Ishikawa (cell line): ENCODE data around the gene LMAN2.

Experiments
- CEBPB ChIP-seq: IDR thresholded peaks from 2 replicates; pipeline ENCODE4 v1.6.1; 2012
- CREB1 ChIP-seq: IDR thresholded peaks from 2 replicates; pipeline ENCODE4 v1.6.1; 2012; ENCODE audit warnings: low read depth
- EGR1 ChIP-seq: IDR thresholded peaks from 2 replicates; pipeline ENCODE4 v1.6.1; 2012
- EP300 ChIP-seq: IDR thresholded peaks from 2 replicates; pipeline ENCODE4 v1.6.1; 2012; ENCODE audit warnings: borderline replicate concordance
- FOXM1 ChIP-seq: IDR thresholded peaks from 2 replicates; pipeline ENCODE4 v1.6.1; 2012; ENCODE audit warnings: low read depth, borderline replicate concordance
- NFIC ChIP-seq: IDR thresholded peaks from 2 replicates; pipeline ENCODE4 v1.6.1; 2012
- RAD21 ChIP-seq: IDR thresholded peaks from 2 replicates; pipeline ENCODE4 v1.6.1; 2012; ENCODE audit warnings: low read depth
- TAF1 ChIP-seq: IDR thresholded peaks from 2 replicates; pipeline ENCODE4 v1.6.1; 2012; ENCODE audit warnings: low read depth, mild to moderate bottlenecking
- TCF12 ChIP-seq: IDR thresholded peaks from 2 replicates; pipeline ENCODE4 v1.6.1; 2012; ENCODE audit warnings: low read depth
- TEAD4 ChIP-seq: IDR thresholded peaks from 2 replicates; pipeline ENCODE4 v1.6.1; 2012
- YY1 ChIP-seq: IDR thresholded peaks from 2 replicates; pipeline ENCODE4 v1.6.1; 2012; ENCODE audit warnings: low read depth
- ZBTB7A ChIP-seq: IDR thresholded peaks from 2 replicates; pipeline ENCODE4 v1.6.1; 2012; ENCODE audit warnings: low read depth
- TF ChIP-seq, protein P1 (sequence below): IDR thresholded peaks from 2 replicates; pipeline ENCODE4 v1.6.1; 2012
- TF ChIP-seq, protein P2 (sequence below): IDR thresholded peaks from 2 replicates; pipeline ENCODE4 v1.6.1; 2012; ENCODE audit warnings: low read depth, mild to moderate bottlenecking
- TF ChIP-seq, protein P3 (sequence below): IDR thresholded peaks from 2 replicates; pipeline ENCODE4 v1.6.1; 2012

The LMAN2 gene

DNA sequence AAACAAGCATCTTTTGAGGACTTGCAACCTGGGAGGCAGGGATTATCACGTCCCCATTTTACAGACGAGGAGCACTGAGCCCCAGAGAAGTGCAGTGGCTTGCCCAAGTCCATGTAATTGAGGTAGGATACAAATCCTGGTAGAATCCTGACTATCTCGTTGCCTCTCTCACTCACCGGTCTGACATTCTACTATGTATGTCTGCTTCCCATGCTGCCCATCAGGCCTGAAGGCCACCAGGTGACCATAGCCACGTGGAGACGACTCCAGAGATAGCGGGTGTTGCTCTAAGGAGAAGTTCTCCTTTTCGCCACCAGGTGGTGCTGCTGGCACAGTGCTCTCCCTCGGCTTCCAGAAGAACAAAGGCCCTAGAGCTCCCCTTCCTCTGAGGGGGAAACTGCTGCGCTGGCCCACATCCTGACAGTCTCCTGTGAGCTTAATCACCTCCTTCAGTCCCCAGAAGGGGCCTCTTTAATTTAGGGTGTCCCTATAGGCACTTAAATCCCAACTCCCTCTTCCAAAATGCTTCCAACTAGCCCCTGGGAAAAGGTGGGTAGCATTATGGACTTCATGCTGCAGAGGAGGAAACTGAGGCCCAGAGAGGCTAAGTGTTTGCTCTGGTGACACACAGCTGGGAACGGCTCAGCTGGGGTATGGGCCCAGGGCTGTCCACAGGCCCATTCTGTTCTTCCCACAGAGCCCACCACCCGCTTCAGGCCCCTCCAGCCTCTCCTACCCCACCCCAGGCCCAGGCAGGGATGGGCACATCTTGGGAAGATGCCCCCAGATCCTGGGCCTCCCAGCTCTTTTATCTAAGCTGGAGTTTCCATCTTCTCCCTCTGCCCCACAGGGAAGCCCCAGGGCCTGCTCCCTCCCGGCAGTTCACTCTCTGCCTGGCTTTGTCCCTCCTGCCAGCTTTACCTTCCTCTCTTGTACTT is 39.2 kb upstream of the LMAN2 start:
- TF ChIP-seq TCF12 (no peak), CEBPB (no peak), EGR1 (no peak), TEAD4 (no peak), RAD21 (peak; percentile 96), FOXM1 (no peak), CREB1 (no peak), ZBTB7A (no peak), EP300 (no peak), TAF1 (no peak), YY1 (no peak), NFIC (no peak)
- TF ChIP-seq, protein P1, sequence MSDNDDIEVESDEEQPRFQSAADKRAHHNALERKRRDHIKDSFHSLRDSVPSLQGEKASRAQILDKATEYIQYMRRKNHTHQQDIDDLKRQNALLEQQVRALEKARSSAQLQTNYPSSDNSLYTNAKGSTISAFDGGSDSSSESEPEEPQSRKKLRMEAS = peak; percentile 83
- TF ChIP-seq, protein P2, sequence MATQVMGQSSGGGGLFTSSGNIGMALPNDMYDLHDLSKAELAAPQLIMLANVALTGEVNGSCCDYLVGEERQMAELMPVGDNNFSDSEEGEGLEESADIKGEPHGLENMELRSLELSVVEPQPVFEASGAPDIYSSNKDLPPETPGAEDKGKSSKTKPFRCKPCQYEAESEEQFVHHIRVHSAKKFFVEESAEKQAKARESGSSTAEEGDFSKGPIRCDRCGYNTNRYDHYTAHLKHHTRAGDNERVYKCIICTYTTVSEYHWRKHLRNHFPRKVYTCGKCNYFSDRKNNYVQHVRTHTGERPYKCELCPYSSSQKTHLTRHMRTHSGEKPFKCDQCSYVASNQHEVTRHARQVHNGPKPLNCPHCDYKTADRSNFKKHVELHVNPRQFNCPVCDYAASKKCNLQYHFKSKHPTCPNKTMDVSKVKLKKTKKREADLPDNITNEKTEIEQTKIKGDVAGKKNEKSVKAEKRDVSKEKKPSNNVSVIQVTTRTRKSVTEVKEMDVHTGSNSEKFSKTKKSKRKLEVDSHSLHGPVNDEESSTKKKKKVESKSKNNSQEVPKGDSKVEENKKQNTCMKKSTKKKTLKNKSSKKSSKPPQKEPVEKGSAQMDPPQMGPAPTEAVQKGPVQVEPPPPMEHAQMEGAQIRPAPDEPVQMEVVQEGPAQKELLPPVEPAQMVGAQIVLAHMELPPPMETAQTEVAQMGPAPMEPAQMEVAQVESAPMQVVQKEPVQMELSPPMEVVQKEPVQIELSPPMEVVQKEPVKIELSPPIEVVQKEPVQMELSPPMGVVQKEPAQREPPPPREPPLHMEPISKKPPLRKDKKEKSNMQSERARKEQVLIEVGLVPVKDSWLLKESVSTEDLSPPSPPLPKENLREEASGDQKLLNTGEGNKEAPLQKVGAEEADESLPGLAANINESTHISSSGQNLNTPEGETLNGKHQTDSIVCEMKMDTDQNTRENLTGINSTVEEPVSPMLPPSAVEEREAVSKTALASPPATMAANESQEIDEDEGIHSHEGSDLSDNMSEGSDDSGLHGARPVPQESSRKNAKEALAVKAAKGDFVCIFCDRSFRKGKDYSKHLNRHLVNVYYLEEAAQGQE = no peak
- TF ChIP-seq, protein P3, sequence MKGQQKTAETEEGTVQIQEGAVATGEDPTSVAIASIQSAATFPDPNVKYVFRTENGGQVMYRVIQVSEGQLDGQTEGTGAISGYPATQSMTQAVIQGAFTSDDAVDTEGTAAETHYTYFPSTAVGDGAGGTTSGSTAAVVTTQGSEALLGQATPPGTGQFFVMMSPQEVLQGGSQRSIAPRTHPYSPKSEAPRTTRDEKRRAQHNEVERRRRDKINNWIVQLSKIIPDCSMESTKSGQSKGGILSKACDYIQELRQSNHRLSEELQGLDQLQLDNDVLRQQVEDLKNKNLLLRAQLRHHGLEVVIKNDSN = peak; percentile 82

DNA sequence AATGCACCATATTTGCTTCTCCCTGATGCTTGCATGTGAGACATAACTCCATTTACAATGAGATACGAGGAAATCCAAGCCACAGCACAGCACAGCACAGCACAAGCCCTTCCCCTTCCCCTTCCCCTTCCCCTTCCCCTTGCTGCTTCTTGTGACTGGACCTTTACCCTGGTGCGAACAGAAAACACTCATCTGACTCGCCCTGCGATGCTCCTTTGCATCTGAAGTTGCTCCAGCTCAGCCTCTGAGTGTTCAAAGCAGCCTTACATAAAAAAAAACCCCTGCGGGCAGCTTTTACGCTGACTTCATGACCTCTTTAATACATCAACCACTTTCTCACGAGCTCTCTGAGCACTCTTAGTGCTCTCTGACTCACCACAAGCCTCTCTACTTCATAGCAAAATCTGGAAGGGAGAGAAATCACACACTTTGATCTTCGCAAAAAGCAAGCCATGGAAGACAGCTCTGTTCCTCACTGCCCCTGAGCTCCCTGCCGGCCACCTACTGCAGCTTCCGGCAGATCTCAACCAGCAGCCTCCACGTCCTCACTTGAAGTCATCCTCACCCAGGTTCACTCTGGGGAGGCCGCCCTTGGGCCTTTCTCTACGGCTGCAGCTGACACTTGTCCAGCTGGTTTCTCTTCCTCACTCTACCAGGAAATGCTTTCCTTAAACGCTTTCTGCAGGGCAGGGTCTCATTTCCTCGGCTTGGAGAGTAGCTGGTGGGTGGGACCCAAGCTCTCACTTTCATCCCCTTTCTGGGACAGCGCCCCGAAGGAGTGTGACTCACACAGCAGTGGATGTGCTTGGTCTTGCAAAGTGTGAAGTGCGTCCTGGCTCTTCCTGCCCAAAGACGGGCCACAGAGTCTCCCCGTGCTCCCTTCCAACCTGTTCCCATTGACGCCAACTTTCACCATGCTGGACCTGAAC is 38.0 kb upstream of the LMAN2 start:
- no peak for TF ChIP-seq RAD21
- TF ChIP-seq CREB1 = no peak
- TF ChIP-seq, protein P3 = no peak
- TF ChIP-seq EGR1 = no peak
- no peak for TF ChIP-seq TAF1
- no peak for TF ChIP-seq ZBTB7A
- no peak for TF ChIP-seq YY1
- no peak for TF ChIP-seq EP300
- TF ChIP-seq, protein P2 = no peak
- TF ChIP-seq NFIC = no peak
- TF ChIP-seq TCF12 = no peak

DNA sequence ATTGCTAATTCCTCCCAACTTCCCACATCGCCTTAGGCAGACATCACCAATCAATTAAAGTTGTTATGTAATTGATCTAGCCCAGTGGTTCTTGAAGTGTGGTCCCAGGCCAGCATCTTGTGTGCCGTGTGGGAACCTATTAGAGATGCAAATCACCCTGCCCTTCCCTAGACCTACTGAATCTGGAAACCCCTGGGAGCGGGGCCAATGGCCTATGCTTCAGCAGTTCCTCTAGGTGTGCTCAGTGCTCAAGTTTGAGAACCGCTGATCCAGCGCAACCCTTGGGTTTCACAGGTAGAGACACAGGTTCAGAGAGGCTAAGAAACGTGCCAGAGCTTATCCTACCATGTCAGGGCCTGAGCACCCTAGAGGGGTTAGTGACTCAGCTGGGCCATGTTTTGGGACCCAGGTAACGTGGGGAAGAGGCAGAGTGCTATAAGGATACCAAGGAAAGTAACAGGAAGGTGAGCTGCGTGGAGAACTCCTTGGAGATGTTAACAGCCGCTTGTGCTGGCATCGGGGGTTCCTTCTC is 37.1 kb upstream of the LMAN2 start:
- TF ChIP-seq TCF12 = no peak
- TF ChIP-seq ZBTB7A = no peak
- no peak for TF ChIP-seq CEBPB
- TF ChIP-seq TEAD4 = no peak
- no peak for TF ChIP-seq CREB1
- TF ChIP-seq RAD21 = no peak
- no peak for TF ChIP-seq YY1
- no peak for TF ChIP-seq FOXM1
- TF ChIP-seq, protein P1 = no peak
- no peak for TF ChIP-seq TAF1
- TF ChIP-seq EGR1 = no peak
- TF ChIP-seq EP300 = no peak

DNA sequence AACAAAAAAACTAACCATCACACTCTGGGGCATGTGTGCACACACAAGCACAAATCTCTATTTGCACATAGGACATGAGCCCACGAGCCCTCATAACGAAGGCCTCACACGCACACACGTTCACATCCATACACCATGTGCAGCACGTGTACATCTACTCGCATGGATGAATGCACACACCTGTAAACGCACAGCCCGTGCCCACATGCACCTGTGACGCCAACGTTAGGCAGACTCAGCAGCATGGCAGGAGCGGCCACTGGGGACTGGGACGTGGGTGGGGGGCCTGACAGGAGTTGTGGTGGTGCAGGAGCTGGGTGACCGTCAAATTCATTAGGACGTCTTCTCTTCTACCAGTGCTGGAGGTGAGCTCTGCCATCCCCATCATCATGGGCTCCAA is 35.9 kb upstream of the LMAN2 start:
- TF ChIP-seq CEBPB (no peak), RAD21 (no peak), EGR1 (no peak), NFIC (no peak), FOXM1 (no peak), YY1 (no peak), TEAD4 (no peak), CREB1 (no peak), EP300 (no peak), TAF1 (no peak)
- TF ChIP-seq, protein P2 = no peak
- TF ChIP-seq, protein P3 = no peak
